Measurements from ENCODE around the gene LYVE1.

Gene LYVE1

GRCh38 chr11:10561043-10561818 is 7.2 kb downstream of the LYVE1 start:
- no peak for DNase-seq

GRCh38 chr11:10558288-10558687 is 10.2 kb downstream of the LYVE1 start:
- no peak for DNase-seq

DNA sequence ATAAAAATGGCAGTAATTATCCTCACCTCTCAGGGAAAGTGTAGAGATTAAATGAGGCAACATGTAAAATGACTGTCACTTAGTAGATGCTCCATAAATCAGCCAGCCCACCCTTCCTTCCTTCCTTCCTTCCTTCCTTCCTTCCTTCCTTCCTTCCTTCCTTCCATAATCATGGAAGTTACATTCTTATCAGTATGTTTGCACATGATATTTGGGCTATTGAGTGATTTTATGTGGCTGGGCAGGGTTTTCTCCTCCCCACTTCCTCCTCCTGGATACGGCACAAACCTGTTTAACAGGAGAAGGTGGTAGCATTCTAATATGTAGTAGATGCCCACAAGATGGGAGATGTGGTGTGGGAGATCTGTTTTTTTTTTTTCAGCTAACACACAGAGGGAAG is 11.9 kb downstream of the LYVE1 start:
- DNase-seq = no peak

DNA sequence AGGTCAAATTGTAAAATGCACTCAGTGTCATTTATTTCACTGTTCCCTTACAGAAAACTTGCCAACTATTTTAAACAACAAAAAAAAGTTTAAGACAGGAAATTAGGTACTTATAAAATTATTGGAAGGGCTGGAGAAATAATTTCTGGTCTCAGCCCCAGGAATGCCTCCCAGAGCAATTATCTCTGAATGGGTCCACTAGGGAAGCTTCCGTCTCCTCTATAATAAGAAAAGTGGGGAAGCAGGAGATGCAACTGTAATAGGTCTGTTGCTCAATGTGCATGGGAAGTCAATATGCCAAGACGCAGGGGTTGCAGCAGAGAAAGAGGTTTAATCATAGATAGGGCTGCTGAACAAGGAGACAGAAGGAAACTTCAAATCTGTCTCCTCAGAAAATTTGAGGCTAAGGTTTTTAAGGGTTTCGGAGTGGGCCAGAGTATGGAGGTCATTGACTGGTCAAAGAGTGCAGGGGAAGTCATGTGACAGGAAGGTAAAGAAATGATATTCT is 16.6 kb downstream of the LYVE1 start:
- DNase-seq = no peak

DNA sequence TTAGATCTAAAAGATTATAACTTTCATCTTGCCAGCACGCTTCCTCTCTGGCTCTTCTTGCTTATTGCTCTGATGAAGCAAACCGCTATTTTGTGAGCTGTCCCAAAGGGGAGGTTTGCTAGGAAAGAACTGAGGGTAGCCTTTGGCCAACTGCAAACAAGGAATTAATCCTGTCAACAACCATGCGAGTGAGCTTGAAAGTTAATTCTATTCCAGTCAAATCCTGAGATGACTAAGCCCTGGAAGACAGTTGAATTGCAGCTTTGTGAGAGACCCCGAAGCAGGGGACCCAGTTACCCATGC is 17.2 kb downstream of the LYVE1 start:
- no peak for DNase-seq

DNA sequence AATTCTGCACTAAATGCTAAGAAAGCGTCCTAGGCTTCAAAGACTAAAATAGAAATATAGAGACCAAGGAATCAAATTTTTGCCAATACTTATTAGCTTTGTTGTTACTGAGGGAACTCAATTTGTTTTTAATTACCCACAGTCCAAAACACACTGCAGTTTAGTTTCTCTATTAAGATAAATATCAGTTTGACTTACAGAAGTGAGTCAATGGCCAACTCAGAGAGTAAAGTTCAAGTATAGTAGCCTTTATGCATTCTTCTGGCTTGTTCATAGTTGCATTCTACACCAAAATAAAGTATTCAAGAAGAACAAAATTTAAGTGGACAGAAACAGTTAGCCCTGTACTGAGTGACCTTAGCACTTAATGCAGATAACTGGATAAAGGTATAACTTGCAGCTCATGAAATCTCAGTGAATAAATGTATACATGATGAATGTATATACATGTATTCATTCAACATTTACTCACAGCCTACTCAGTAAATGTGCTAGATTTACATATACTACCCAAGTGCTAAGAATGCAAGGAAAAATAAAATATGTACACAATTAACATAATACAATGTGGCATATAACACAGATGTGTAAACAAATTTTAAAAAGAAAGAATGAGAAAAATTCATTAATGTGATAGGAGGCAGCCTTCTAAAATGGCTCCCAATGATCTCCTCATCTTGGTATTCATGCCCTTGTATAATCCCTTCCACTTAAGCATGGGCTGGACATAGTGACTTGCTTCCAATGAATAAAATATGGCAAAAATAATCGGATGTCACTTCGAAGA is 17.8 kb downstream of the LYVE1 start:
- DNase-seq = no peak

- no peak for DNase-seq
These were observed 23.7 kb downstream of the LYVE1 start for GRCh38 chr11:10544491-10545465.

DNA sequence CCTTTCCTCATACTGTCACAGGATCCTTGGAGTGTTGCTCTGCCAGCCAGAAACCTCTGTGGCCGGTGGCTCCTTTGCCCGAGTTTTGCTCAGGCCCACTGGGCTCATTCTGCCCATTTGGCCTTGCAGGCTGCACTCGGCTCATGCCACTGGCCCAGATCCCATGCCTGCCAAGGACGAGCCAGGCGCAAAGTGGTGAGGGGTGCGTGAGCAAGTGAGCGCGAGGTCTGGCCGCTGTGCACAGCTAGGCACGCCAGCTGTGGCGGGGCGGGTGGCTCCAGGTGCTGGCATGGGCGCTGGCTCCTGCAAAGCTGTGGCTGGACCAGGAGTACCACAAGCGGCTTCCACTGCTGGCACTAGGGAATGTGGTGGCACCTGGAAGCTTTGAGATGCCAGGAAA is 24.7 kb downstream of the LYVE1 start:
- DNase-seq = no peak

DNA sequence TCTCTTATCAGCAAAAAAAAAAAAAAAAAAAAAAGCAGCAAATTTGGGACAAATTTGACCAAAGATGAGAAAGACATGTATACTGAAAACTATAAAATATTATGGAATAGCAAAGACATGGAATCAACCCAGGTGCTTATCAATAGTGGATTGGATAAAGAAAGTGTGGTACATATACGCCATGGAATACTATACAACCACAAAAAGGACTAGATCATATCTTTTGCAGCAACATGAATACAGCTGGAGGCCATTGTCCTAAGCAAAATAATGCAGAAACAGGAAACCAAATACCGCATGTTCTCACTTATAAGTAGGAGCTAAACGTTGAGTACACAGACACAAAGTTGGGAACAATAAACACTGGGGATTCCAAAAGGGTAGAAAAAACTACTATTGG is 25.7 kb downstream of the LYVE1 start:
- DNase-seq = no peak

- peak in 1 of 51 donors; percentile 66 for DNase-seq
These were observed 26.9 kb downstream of the LYVE1 start for GRCh38 chr11:10541561-10541930.

- peak; percentile 49 to 98 (median 90) for DNase-seq
These were observed 27.4 kb downstream of the LYVE1 start, which contains the start of gene RNF141 for GRCh38 chr11:10540915-10541560. TSS of gene RNF141 (minus strand) at chr11:10541187. CDS start at chr11:10534158, 7,029 bp downstream.

GRCh38 chr11:10540546-10540914 is 27.9 kb downstream of the LYVE1 start:
- DNase-seq = peak in 13 of 51 donors; percentile 37 to 70 (median 57)

DNA sequence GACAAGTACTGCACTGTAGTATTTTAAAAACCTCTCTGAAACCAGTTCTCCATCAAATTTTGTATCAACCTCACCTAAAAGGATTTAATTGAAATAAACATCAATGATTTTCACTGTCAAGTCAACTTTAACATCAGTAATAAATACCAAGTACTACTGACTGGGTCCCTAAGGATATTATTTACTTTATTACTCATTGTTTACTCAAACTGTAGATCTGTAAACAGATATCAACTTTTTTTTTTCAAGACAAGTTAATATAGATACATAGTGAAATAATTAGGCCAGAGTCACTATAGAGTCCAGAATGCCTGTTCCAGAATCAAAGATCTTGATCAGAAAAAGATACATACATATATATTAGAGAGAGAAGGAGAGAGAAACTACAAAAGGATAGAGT is 29.1 kb downstream of the LYVE1 start:
- no peak for DNase-seq

GRCh38 chr11:10538924-10539323 is 29.5 kb downstream of the LYVE1 start:
- DNase-seq = no peak

GRCh38 chr11:10537600-10537999 is 30.9 kb downstream of the LYVE1 start:
- DNase-seq = no peak

DNA sequence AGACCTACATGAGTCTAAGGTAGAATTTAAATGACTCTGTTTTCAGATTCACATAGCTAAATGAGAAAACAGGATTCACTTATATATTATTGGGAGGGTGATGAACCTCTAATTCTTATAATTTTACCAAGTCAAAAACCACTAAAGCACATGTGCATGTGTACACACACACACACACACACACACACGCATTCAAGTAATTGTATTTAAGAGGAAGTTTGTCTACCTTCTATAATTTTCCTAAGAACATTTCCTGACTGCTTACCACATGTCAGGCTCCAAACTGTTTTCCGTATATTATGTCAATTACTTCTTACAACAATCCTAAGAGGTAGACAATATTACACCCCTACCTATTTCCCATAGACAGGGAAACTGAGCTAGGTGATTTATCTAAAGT is 34.1 kb downstream of the LYVE1 start:
- no peak for DNase-seq

- no peak for DNase-seq
These were observed 35.1 kb downstream of the LYVE1 start for GRCh38 chr11:10533323-10533722.

DNA sequence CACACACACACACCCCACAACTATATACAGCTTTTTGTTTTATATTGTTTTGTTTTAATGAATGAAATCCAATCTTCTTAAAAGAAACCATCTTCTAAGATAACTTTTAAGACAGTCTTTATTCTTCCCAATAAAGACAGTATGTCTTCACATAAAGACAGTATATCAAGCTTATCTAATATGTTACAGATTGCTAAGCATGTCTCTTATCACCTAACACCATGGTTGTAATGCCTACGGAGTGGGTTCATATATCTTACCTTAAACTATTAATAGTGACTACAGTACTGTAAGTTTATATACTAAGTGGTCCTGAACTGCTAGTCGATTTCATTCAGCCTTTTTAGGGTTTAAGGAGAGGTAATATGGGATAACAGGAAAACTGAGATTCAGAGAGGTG is 35.9 kb downstream of the LYVE1 start:
- DNase-seq = no peak

GRCh38 chr11:10529279-10529678 is 39.2 kb downstream of the LYVE1 start:
- DNase-seq = no peak

GRCh38 chr11:10528121-10528520 is 40.3 kb downstream of the LYVE1 start:
- no peak for DNase-seq
